H1 (cell line): Measurements from ENCODE around the gene SCMH1. TPM values are rescaled to one million over a fixed set of nuclear protein-coding genes. Genes with fewer than 3 reads are reported as not detected.

Experiments used
- CTCF ChIA-PET: fragments of 300-600 bp; sonication (Branson Sonifier 250); formaldehyde crosslinking; loops from one replicate; lab custom pipeline; 2021; ENCODE audit not compliant: partially characterized antibody; lab: Charles Lee
- POLR2A ChIA-PET: fragments of 300-600 bp; sonication (Branson Sonifier 250); formaldehyde crosslinking; loops from one replicate; lab custom pipeline; 2021; ENCODE audit warnings: inconsistent platforms; ENCODE audit not compliant: partially characterized antibody; lab: Charles Lee
- DNase-seq, 2 experiments: peaks; one replicate each; pipeline versions ENCODE4 v3.0.0 to v3.0.0-alpha.2; 2010 to 2022; ENCODE audit warnings: low spot score in 2 of 2, low read depth in 1 of 2, mixed read lengths in 1 of 2
- FAIRE-seq: peaks from 2 replicates; lab custom pipeline; 2011; peaks lifted over from hg19 to GRCh38; lab: Jason Lieb, UNC
- H2AFZ ChIP-seq: 2 replicates; pipeline ENCODE4 v1.8.1; 2012; ENCODE audit warnings: low read length, inconsistent platforms
- H2AK5ac ChIP-seq: 2 replicates; pipeline ENCODE4 v1.6.1; 2013; ENCODE audit warnings: low read depth, low read length
- H2BK120ac ChIP-seq: replicated peaks from 2 replicates; pipeline ENCODE3; 2013; ENCODE audit warnings: low read depth, low read length, inconsistent platforms
- H2BK12ac ChIP-seq: 2 replicates; pipeline ENCODE4 v1.6.1; 2013; ENCODE audit warnings: low read depth, low read length
- H2BK15ac ChIP-seq: 2 replicates; pipeline ENCODE4 v1.6.1; 2013; ENCODE audit warnings: low read length
- H2BK20ac ChIP-seq: 2 replicates; pipeline ENCODE4 v1.6.1; 2013; ENCODE audit warnings: low read length
- H2BK5ac ChIP-seq: 2 replicates; pipeline ENCODE4 v1.6.1; 2013; ENCODE audit warnings: low read depth, low read length
- H3K14ac ChIP-seq: 2 replicates; pipeline ENCODE4 v1.6.1; 2013; ENCODE audit warnings: inconsistent platforms; ENCODE audit not compliant: insufficient read length
- H3K18ac ChIP-seq: 2 replicates; pipeline ENCODE4 v1.6.1; 2013; ENCODE audit warnings: low read length; ENCODE audit errors: extremely low read depth
- H3K23ac ChIP-seq: 2 replicates; pipeline ENCODE4 v1.6.1; 2013; ENCODE audit warnings: inconsistent platforms; ENCODE audit not compliant: insufficient read length
- H3K23me2 ChIP-seq: 2 replicates; pipeline ENCODE4 v1.6.1; 2013; ENCODE audit warnings: low read depth, low read length
- H3K27ac ChIP-seq: 2 replicates; pipeline ENCODE4 v1.6.1; 2011; ENCODE audit warnings: low read depth, low read length, inconsistent platforms
- H3K27me3 ChIP-seq, 4 experiments: replicated peaks in 1 of 4; 1 replicate in 1 of 4; 2 replicates in 3 of 4; pipeline versions ENCODE4 v1.6.1 to v1.8.1; 2011 to 2013; ENCODE audit warnings: low read length in 3 of 4, mild to moderate bottlenecking in 3 of 4, inconsistent platforms in 2 of 4, mixed read lengths in 2 of 4, moderate library complexity in 1 of 4; ENCODE audit not compliant: control insufficient read depth in 3 of 4, insufficient read depth in 3 of 4; ENCODE audit errors: extremely low read depth in 1 of 4
- H3K36me3 ChIP-seq, 4 experiments: 2 replicates each; pipeline versions ENCODE4 v1.6.1 to v1.8.1; 2011 to 2013; ENCODE audit warnings: mild to moderate bottlenecking in 4 of 4, low read length in 3 of 4, moderate library complexity in 2 of 4, control low read depth in 1 of 4, inconsistent platforms in 1 of 4; ENCODE audit not compliant: insufficient read depth in 4 of 4, control insufficient read depth in 2 of 4
- H3K4ac ChIP-seq: replicated peaks from 2 replicates; pipeline ENCODE3; 2013; ENCODE audit warnings: low read length, low read depth, mixed read lengths, inconsistent platforms; ENCODE audit not compliant: insufficient read length
- H3K4me1 ChIP-seq, 4 experiments: replicated peaks in 1 of 4; 1 replicate in 1 of 4; 2 replicates in 3 of 4; pipeline versions ENCODE4 v1.6.1 to v1.8.1; 2011 to 2013; ENCODE audit warnings: low read length in 3 of 4, inconsistent platforms in 2 of 4, mixed read lengths in 1 of 4; ENCODE audit not compliant: insufficient read depth in 4 of 4, control insufficient read depth in 3 of 4
- H3K4me2 ChIP-seq, 2 experiments: 2 replicates each; pipeline versions ENCODE4 v1.6.1 to v1.8.1; 2011 to 2013; ENCODE audit warnings: low read depth in 2 of 2, low read length in 2 of 2, control low read depth in 1 of 2, inconsistent platforms in 1 of 2, mild to moderate bottlenecking in 1 of 2; ENCODE audit not compliant: insufficient read depth in 1 of 2
- H3K4me3 ChIP-seq, 4 experiments: fragments of 200-600, 300-600 bp in 1 of 4; sonication (generic), shearing (Covaris generic), sonication (Bioruptor Twin) in 1 of 4; 2 replicates each; pipeline versions ENCODE4 v1.5.1 to v1.8.1; 2011 to 2016; ENCODE audit warnings: low read length in 4 of 4, low read depth in 3 of 4, control low read depth in 2 of 4, inconsistent platforms in 2 of 4, mild to moderate bottlenecking in 2 of 4, mixed read lengths in 1 of 4, moderate library complexity in 1 of 4; ENCODE audit not compliant: insufficient read depth in 2 of 4; ENCODE audit errors: extremely low read depth in 1 of 4
- H3K56ac ChIP-seq: replicated peaks from 2 replicates; pipeline ENCODE3; 2013; ENCODE audit warnings: low read depth, mild to moderate bottlenecking, mixed read lengths, low read length, inconsistent platforms; ENCODE audit not compliant: insufficient read length
- H3K79me1 ChIP-seq: 2 replicates; pipeline ENCODE4 v1.6.1; 2013; ENCODE audit warnings: low read depth, low read length, control low read depth
- H3K79me2 ChIP-seq, 2 experiments: 2 replicates each; pipeline versions ENCODE4 v1.6.1 to v1.8.1; 2012 to 2013; ENCODE audit warnings: low read length in 2 of 2, mild to moderate bottlenecking in 2 of 2, inconsistent platforms in 1 of 2; ENCODE audit not compliant: insufficient read depth in 2 of 2, control insufficient read depth in 1 of 2
- H3K9ac ChIP-seq, 4 experiments: replicated peaks in 1 of 4; 1 replicate in 1 of 4; 2 replicates in 3 of 4; pipeline versions ENCODE4 v1.6.1 to v1.8.1; 2011 to 2013; ENCODE audit warnings: low read depth in 3 of 4, low read length in 3 of 4, control low read depth in 2 of 4, mild to moderate bottlenecking in 2 of 4, moderate library complexity in 2 of 4, inconsistent platforms in 1 of 4; ENCODE audit errors: extremely low read depth in 1 of 4
- H3K9me3 ChIP-seq, 2 experiments: 2 replicates each; pipeline versions ENCODE4 v1.6.1 to v1.8.1; 2012 to 2013; ENCODE audit warnings: mild to moderate bottlenecking in 2 of 2, moderate library complexity in 2 of 2, control low read depth in 1 of 2, inconsistent platforms in 1 of 2, low read depth in 1 of 2, low read length in 1 of 2, mixed read lengths in 1 of 2; ENCODE audit not compliant: insufficient read depth in 2 of 2
- H4K20me1 ChIP-seq, 2 experiments: replicated peaks in 1 of 2; 2 replicates each; pipeline versions ENCODE3 to v1.8.1; 2011 to 2013; ENCODE audit warnings: inconsistent platforms in 2 of 2, low read length in 2 of 2, mild to moderate bottlenecking in 1 of 2; ENCODE audit not compliant: insufficient read depth in 2 of 2, control insufficient read depth in 1 of 2
- H4K5ac ChIP-seq: 2 replicates; pipeline ENCODE4 v1.6.1; 2013; ENCODE audit warnings: low read length, low read depth, mixed read lengths, inconsistent platforms; ENCODE audit not compliant: insufficient read length
- H4K8ac ChIP-seq: 2 replicates; pipeline ENCODE4 v1.8.0; 2013; ENCODE audit warnings: mild to moderate bottlenecking, moderate library complexity, low read length, inconsistent platforms; ENCODE audit not compliant: insufficient read depth; ENCODE audit errors: extremely low read depth
- H4K91ac ChIP-seq: replicated peaks from 2 replicates; pipeline ENCODE3; 2013; ENCODE audit warnings: low read length, mixed read lengths, inconsistent platforms; ENCODE audit not compliant: insufficient read length
- ASH2L ChIP-seq: fragments of 200-600, 300-600 bp; sonication (generic); IDR thresholded peaks from one replicate; pipeline ENCODE4 v1.7.1; 2017; ENCODE audit warnings: low read length
- TEAD4 ChIP-seq: IDR thresholded peaks from 2 replicates; pipeline ENCODE4 v1.6.1; 2012; ENCODE audit warnings: low read depth, low read length, inconsistent platforms, mixed read lengths
- WGBS, 2 experiments: shearing (Covaris generic) in 1 of 2; methylation state at CpG; one replicate each; pipeline versions ENCODE4 v1.1.6 to v1.1.7; 2013 to 2015; ENCODE audit warnings: low lambda C conversion rate in 2 of 2, mixed read lengths in 2 of 2, inconsistent platforms in 1 of 2, low coverage in 1 of 2, missing lambda C conversion rate in 1 of 2; ENCODE audit not compliant: insufficient replicate concordance in 2 of 2, insufficient coverage in 1 of 2, insufficient read length in 1 of 2; ENCODE audit errors: extremely low coverage in 1 of 2, missing lambda C conversion rate in 1 of 2; 5-methylcytosine and 5-hydroxymethylcytosine counted together
- polyA plus RNA-seq, 7 experiments: library from polyadenylated mRNA; depleted of rRNA in 3 of 7; stranded (reverse) in 5 of 7; unstranded in 2 of 7; fragments of >200 nt in 5 of 7; fragments of 200-250 nt in 2 of 7; gene quantifications; 1 replicate in 5 of 7; 2 replicates in 1 of 7; 4 replicates in 1 of 7; pipeline versions ENCODE4 v1.2.1 to v1.2.3, GENCODE V29; 2011 to 2013; ENCODE audit warnings: missing spikeins in 2 of 7, mixed read lengths in 2 of 7
- total RNA-seq: library from RNA; stranded (reverse); fragmentation: NEBNext Ultra II Directional; extraction: Animal tissue kit (Norgen Biotek cat#: 25700); gene quantifications from 2 replicates; pipeline ENCODE4 v1.2.1, GENCODE V29; 2021
- TF ChIP-seq, protein P1 (sequence below), 3 experiments: IDR thresholded peaks; 1 replicate in 2 of 3; 2 replicates in 1 of 3; pipeline versions ENCODE4 v1.5.1 to v1.6.1; 2011; ENCODE audit warnings: low read length in 3 of 3, mild to moderate bottlenecking in 3 of 3, inconsistent platforms in 2 of 3, low read depth in 1 of 3, moderate library complexity in 1 of 3; ENCODE audit not compliant: insufficient read depth in 1 of 3; ENCODE audit errors: control extremely low read depth in 1 of 3

Gene SCMH1
- total and polyA plus RNA-seq, 2 of the 8 experiments (the other 6 are each of a cell fraction or from before 2014, with no cell fraction given): 16.6 to 30.7 TPM

DNA sequence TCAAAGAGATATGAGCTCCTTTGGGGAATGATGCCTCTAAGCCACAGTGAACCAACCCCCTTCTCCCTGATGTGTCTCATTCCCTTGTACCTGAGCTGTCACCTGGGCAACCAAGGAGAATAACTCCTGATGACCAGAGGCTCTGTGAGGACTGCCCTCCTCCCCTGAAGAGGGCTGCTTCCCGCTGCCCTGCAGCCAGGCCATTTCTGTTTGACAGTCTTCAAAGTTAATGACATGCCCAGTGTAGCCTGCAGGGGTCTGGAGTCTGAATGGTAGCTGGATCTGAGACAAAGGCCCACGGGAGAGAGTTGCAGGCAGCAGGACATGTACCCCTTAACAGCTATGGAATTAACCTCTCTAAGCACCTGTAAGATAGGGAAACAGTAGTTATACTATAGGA lies 217.2 kb downstream of the SCMH1 start:
- 69% methylated on average over 2 of the region's 2 CpGs; no CpG with 5 or more reads in 1 of the 2 experiments for WGBS, 2 experiments
- CTCF ChIA-PET: interaction anchor here (0.7 to 4.1 kb wide), 7 partner anchors 10 to 466 kb away, joined by 3 to 20 read pairs (median 4); no protein-coding TSS in a partner anchor
- no peak for DNase-seq

More for the DNA sequence above, 217.2 kb downstream of the SCMH1 start:
- H3K23ac ChIP-seq: no peak overlapping the region
- H3K4me2 ChIP-seq: no peak overlapping the region
- H3K27ac ChIP-seq: no peak overlapping the region
- no peak for TF ChIP-seq TEAD4
- TF ChIP-seq, protein P1, sequence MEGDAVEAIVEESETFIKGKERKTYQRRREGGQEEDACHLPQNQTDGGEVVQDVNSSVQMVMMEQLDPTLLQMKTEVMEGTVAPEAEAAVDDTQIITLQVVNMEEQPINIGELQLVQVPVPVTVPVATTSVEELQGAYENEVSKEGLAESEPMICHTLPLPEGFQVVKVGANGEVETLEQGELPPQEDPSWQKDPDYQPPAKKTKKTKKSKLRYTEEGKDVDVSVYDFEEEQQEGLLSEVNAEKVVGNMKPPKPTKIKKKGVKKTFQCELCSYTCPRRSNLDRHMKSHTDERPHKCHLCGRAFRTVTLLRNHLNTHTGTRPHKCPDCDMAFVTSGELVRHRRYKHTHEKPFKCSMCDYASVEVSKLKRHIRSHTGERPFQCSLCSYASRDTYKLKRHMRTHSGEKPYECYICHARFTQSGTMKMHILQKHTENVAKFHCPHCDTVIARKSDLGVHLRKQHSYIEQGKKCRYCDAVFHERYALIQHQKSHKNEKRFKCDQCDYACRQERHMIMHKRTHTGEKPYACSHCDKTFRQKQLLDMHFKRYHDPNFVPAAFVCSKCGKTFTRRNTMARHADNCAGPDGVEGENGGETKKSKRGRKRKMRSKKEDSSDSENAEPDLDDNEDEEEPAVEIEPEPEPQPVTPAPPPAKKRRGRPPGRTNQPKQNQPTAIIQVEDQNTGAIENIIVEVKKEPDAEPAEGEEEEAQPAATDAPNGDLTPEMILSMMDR (IDR thresholded peaks at IDR 0.05; ENCODE audit: control extremely low read depth in 1 of 3, insufficient read depth in 1 of 3, low read depth in 1 of 3, low read length in 3 of 3): 0 out of 4 replicates have a peak, but pooled peaks of 1 of the 3 experiments have one; percentile 8
- TF ChIP-seq ASH2L: no peak
- no peaks in the 10 kb centered on the region for H3K9me3 ChIP-seq
- H3K79me1 ChIP-seq: no peaks in the 10 kb centered on the region
- H3K4ac ChIP-seq: no peak overlapping the region
- FAIRE-seq: no peak
- H4K5ac ChIP-seq: no peak overlapping the region
- no peak overlapping the region for H4K8ac ChIP-seq
- H3K79me2 ChIP-seq: no peaks in the 10 kb centered on the region
- H3K36me3 ChIP-seq: peaks cover 0 to 5% (median 3%) of the 10 kb centered on the region in 4 experiments; a peak in 1 of 8 replicates
- H2BK120ac ChIP-seq: no peak overlapping the region
- H2BK5ac ChIP-seq: no peak overlapping the region
- H4K20me1 ChIP-seq: peaks cover 4 to 7% of the 10 kb centered on the region in 2 experiments
- H2BK20ac ChIP-seq: no peak overlapping the region
- POLR2A ChIA-PET: interaction anchor here (0.9 to 2.5 kb wide), 6 partner anchors 8 to 46 kb away, joined by 3 to 9 read pairs (median 6); no protein-coding TSS in a partner anchor
- H4K91ac ChIP-seq: no peak overlapping the region
- no peak overlapping the region for H2AK5ac ChIP-seq
- no peak overlapping the region for H3K56ac ChIP-seq
- no peak overlapping the region for H2BK15ac ChIP-seq
- H3K9ac ChIP-seq: no peak overlapping the region
- H3K23me2 ChIP-seq: no peaks in the 10 kb centered on the region
- H3K18ac ChIP-seq: no peak overlapping the region
- H2AFZ ChIP-seq: no peak overlapping the region
- H3K14ac ChIP-seq: no peak overlapping the region
- no peak overlapping the region for H2BK12ac ChIP-seq
- peaks cover 0 to 7% (median 4%) of the 10 kb centered on the region in 4 experiments; a peak in 4 of 7 replicates for H3K4me1 ChIP-seq
- H3K4me3 ChIP-seq: no peak overlapping the region
- H3K27me3 ChIP-seq: peaks cover 0 to 13% (median 6%) of the 10 kb centered on the region in 4 experiments; a peak in 5 of 7 replicates
